Mesenchymal stem cell (in vitro differentiated cells and primary cell): ENCODE results near the gene VEZF1.

Experiments used
- DNase-seq: peaks from one replicate; pipeline ENCODE4 v3.0.0-alpha.2; 2013
- H2AFZ ChIP-seq: one replicate; pipeline ENCODE4 v1.6.1; 2013; ENCODE audit warnings: low read depth, mild to moderate bottlenecking, control low read depth, inconsistent platforms, low read length, moderate library complexity
- H2AK5ac ChIP-seq: 2 replicates; pipeline ENCODE4 v1.6.1; 2013; ENCODE audit warnings: low read length, moderate library complexity, mild to moderate bottlenecking, inconsistent platforms; ENCODE audit not compliant: severe bottlenecking
- H2BK120ac ChIP-seq: one replicate; pipeline ENCODE4 v1.6.1; 2013; ENCODE audit warnings: low read depth, mild to moderate bottlenecking, inconsistent platforms, low read length, moderate library complexity
- H2BK12ac ChIP-seq, 2 experiments: one replicate each; pipeline ENCODE4 v1.6.1; 2013; ENCODE audit warnings: inconsistent platforms in 2 of 2, low read length in 2 of 2, mild to moderate bottlenecking in 2 of 2, moderate library complexity in 2 of 2, control low read depth in 1 of 2
- H2BK15ac ChIP-seq: one replicate; pipeline ENCODE4 v1.6.1; 2013; ENCODE audit warnings: mild to moderate bottlenecking, low read depth, inconsistent platforms; ENCODE audit not compliant: poor library complexity, severe bottlenecking
- H2BK5ac ChIP-seq: 2 replicates; pipeline ENCODE4 v1.6.1; 2013; ENCODE audit warnings: low read depth, mild to moderate bottlenecking, low read length, control low read depth, inconsistent platforms; ENCODE audit not compliant: poor library complexity, severe bottlenecking
- H3K14ac ChIP-seq, 2 experiments: one replicate each; pipeline ENCODE4 v1.6.1; 2013; ENCODE audit warnings: inconsistent platforms in 2 of 2, low read length in 2 of 2, control low read depth in 1 of 2, mild to moderate bottlenecking in 1 of 2, moderate library complexity in 1 of 2
- H3K18ac ChIP-seq, 2 experiments: one replicate each; pipeline ENCODE4 v1.6.1; 2013; ENCODE audit warnings: inconsistent platforms in 2 of 2, low read length in 2 of 2, control low read depth in 1 of 2, low read depth in 1 of 2, mild to moderate bottlenecking in 1 of 2
- H3K23ac ChIP-seq, 2 experiments: one replicate each; pipeline ENCODE4 v1.6.1; 2013; ENCODE audit warnings: inconsistent platforms in 2 of 2, low read length in 2 of 2, mild to moderate bottlenecking in 2 of 2, moderate library complexity in 2 of 2, control low read depth in 1 of 2
- H3K27ac ChIP-seq: 2 replicates; pipeline ENCODE4 v1.5.1; 2013; ENCODE audit warnings: mild to moderate bottlenecking, moderate library complexity, low read length, control low read depth, inconsistent platforms; ENCODE audit not compliant: poor library complexity, severe bottlenecking
- H3K27me3 ChIP-seq, 2 experiments: 2 replicates each; pipeline versions ENCODE4 v1.6.1 to v1.7.0; 2013; ENCODE audit warnings: low read length in 2 of 2, mild to moderate bottlenecking in 2 of 2, moderate library complexity in 2 of 2, control low read depth in 1 of 2, inconsistent platforms in 1 of 2; ENCODE audit not compliant: control insufficient read depth in 1 of 2, insufficient read depth in 1 of 2
- H3K36me3 ChIP-seq, 2 experiments: 2 replicates each; pipeline versions ENCODE4 v1.6.1 to v1.7.0; 2013; ENCODE audit warnings: low read length in 2 of 2, control low read depth in 1 of 2, inconsistent platforms in 1 of 2, low read depth in 1 of 2, mild to moderate bottlenecking in 1 of 2; ENCODE audit not compliant: insufficient read depth in 2 of 2, control insufficient read depth in 1 of 2
- H3K4ac ChIP-seq, 2 experiments: one replicate each; pipeline ENCODE4 v1.6.1; 2013; ENCODE audit warnings: inconsistent platforms in 2 of 2, low read length in 2 of 2, mild to moderate bottlenecking in 2 of 2, moderate library complexity in 2 of 2, control low read depth in 1 of 2, low read depth in 1 of 2
- H3K4me1 ChIP-seq: 2 replicates; pipeline ENCODE4 v1.6.1; 2013; ENCODE audit warnings: low read depth, low read length, control low read depth; ENCODE audit not compliant: control insufficient read depth, insufficient read depth
- H3K4me2 ChIP-seq: 2 replicates; pipeline ENCODE4 v1.6.1; 2013; ENCODE audit warnings: low read length, mild to moderate bottlenecking, inconsistent platforms; ENCODE audit not compliant: poor library complexity, severe bottlenecking
- H3K4me3 ChIP-seq, 2 experiments: 2 replicates each; pipeline versions ENCODE4 v1.5.1 to v1.7.0; 2013; ENCODE audit warnings: low read length in 2 of 2, mild to moderate bottlenecking in 2 of 2, control low read depth in 1 of 2, low read depth in 1 of 2; ENCODE audit not compliant: insufficient read depth in 1 of 2
- H3K79me1 ChIP-seq: replicated peaks from 2 replicates; pipeline ENCODE4 v1.6.1; 2013; ENCODE audit warnings: mild to moderate bottlenecking, control low read depth, low read length, inconsistent platforms; ENCODE audit not compliant: poor library complexity, severe bottlenecking
- H3K9ac ChIP-seq: 2 replicates; pipeline ENCODE4 v1.7.0; 2013; ENCODE audit warnings: mild to moderate bottlenecking, low read length, moderate library complexity
- H3K9me3 ChIP-seq: 2 replicates; pipeline ENCODE4 v1.7.0; 2013; ENCODE audit warnings: mild to moderate bottlenecking, low read length; ENCODE audit not compliant: control insufficient read depth
- H4K8ac ChIP-seq: one replicate; pipeline ENCODE4 v1.6.1; 2013; ENCODE audit warnings: inconsistent platforms, mild to moderate bottlenecking, low read length, moderate library complexity
- H4K91ac ChIP-seq: one replicate; pipeline ENCODE4 v1.6.1; 2013; ENCODE audit warnings: mild to moderate bottlenecking, low read length, inconsistent platforms
- WGBS: methylation state at CpG from one replicate; pipeline ENCODE4 v1.1.7; 2013; ENCODE audit warnings: mixed read lengths; 5-methylcytosine and 5-hydroxymethylcytosine counted together

VEZF1 gene

DNA sequence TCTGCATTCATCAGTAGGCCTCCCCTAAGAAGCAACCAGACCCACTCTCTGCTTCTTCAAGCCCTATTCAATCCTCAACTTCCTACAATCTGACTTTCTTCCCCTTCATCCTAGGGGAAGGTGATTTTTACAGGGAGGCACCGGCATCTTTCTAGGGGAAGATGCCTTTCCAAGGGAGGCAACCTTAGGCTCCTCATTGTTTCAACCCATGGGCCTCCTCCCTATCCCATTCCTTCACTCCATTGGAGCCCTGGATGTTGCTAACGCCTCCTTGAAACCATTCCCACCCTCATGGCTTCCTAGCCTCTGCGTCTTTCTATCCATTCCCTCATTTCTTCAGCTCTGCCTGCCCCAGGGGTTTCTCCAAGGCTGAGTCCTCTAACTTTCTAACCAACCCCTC lies 30.2 kb downstream of the VEZF1 start:
- no peak overlapping the region for H3K18ac ChIP-seq
- no peak overlapping the region for H3K14ac ChIP-seq
- H2AK5ac ChIP-seq: peak overlapping the region; percentile 78
- H3K4ac ChIP-seq: no peak overlapping the region
- H3K9ac ChIP-seq: no peak overlapping the region
- no peak overlapping the region for H2BK15ac ChIP-seq
- no peak overlapping the region for H3K23ac ChIP-seq
- H3K27me3 ChIP-seq: no peaks in the 10 kb centered on the region
- H3K9me3 ChIP-seq: no peaks in the 10 kb centered on the region
- H2AFZ ChIP-seq: no peak overlapping the region
- H2BK5ac ChIP-seq: no peak overlapping the region
- H3K36me3 ChIP-seq: no peaks in the 10 kb centered on the region
- H3K79me1 ChIP-seq: peaks cover 5% of the 10 kb centered on the region
- H4K91ac ChIP-seq: peak overlapping the region; percentile 29
- H4K8ac ChIP-seq: no peak overlapping the region
- WGBS: 98% methylated on average over 3 of the region's 3 CpGs
- H2BK120ac ChIP-seq: no peak overlapping the region
- peaks cover 21% of the 10 kb centered on the region for H3K4me1 ChIP-seq
- DNase-seq: no peak
- no peak overlapping the region for H3K4me3 ChIP-seq
- H3K4me2 ChIP-seq: no peak overlapping the region
- H2BK12ac ChIP-seq: peak overlapping the region in 1 of 2 experiments; percentile 73
- no peak overlapping the region for H3K27ac ChIP-seq

DNA sequence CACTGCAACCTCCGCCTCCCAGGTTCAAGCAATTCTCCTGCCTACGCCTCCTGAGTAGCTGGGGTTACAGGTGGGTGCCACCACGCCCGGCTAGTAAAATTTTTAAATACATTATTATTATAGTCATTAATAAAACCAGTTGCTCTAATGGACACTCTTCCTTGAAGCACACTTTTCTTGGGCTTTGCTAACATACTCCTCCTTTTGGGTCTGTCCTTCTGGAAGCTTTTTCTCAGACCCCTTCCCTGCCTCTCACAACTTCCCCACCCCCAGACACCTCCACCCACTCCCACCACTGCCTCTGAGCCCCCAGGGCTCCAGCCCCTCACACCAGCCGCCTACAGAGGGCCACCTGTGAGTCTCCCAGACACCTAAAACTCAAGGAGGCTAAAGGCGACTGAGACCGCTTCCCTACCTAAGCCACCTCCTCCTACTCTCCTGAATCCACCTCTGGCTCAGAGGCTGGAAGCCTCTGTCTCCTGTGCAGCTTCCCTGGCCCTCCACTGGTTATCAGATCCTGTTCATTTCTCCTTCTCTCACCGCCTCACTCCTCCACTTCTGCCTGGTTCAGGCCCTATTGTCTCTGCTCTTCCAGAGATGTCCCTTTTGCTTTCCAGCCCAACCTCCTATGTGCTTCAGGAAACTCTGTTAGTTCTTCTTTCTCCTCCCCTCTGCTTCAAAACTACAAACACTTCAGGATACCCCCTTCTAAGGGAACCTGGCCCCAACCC lies 30.8 kb downstream of the VEZF1 start:
- no peak overlapping the region for H3K23ac ChIP-seq
- H3K14ac ChIP-seq: no peak overlapping the region
- no peak for DNase-seq
- H3K18ac ChIP-seq: no peak overlapping the region
- H3K79me1 ChIP-seq: peaks cover 5% of the 10 kb centered on the region
- H3K36me3 ChIP-seq: no peaks in the 10 kb centered on the region
- no peaks in the 10 kb centered on the region for H3K9me3 ChIP-seq
- 75% methylated on average over 4 of the region's 8 CpGs for WGBS
- H3K27ac ChIP-seq: no peak overlapping the region
- H3K4me2 ChIP-seq: no peak overlapping the region
- H3K27me3 ChIP-seq: no peaks in the 10 kb centered on the region
- peaks cover 27% of the 10 kb centered on the region for H3K4me1 ChIP-seq
- H2BK120ac ChIP-seq: no peak overlapping the region
- H2AFZ ChIP-seq: no peak overlapping the region
- no peak overlapping the region for H4K8ac ChIP-seq
- peak overlapping the region; percentile 29 for H4K91ac ChIP-seq
- peak overlapping the region in 1 of 2 experiments; percentile 73 for H2BK12ac ChIP-seq
- no peak overlapping the region for H2BK5ac ChIP-seq
- no peak overlapping the region for H3K4ac ChIP-seq
- H3K9ac ChIP-seq: no peak overlapping the region
- H2BK15ac ChIP-seq: no peak overlapping the region
- peak overlapping the region; percentile 39 for H2AK5ac ChIP-seq
- no peak overlapping the region for H3K4me3 ChIP-seq

DNA sequence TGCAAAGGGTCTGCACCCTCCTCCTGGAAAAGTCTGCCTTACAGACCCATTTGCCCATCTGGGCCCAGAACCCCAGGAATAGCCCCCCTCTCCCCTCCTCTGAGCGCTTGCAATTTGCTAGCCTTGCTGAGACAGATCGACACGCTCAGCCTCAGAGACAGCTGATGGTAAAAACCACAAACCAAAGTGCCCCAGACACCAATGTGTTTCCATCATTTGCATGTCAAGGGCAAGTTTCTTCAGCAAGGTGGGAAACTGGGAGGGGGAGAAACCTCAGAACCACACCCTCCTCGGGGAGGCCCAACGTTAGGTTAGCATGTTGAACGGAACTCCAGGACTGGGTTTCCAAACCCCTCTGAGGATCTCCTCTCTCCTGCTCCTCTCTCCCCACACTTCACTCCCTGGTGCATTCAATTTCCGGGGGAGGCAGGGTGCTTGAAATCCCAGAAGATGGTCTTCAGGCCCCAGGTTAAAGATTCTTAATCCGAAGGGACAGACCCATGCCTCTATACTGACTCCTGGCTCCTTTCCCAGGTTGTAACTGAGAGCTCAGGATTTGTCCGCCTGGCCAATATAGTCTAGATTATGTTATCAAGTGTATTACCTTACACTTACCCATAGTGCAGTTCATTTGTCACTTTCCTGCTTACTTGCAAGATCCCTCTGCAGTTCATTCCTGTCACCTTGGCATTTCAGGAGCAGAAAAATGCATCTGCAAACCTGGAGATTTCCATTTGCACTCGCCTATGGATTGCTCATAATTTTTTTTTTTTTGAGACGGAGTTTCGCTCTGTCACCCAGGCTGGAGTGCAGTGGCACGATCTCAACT lies 31.5 kb downstream of the VEZF1 start:
- H2BK120ac ChIP-seq: no peak overlapping the region
- peaks cover 31% of the 10 kb centered on the region for H3K4me1 ChIP-seq
- peak overlapping the region in 1 of 2 experiments; percentile 88 for H3K4me3 ChIP-seq
- H2AK5ac ChIP-seq: peak overlapping the region; percentile 20
- no peak overlapping the region for H2AFZ ChIP-seq
- no peak overlapping the region for H3K14ac ChIP-seq
- peak overlapping the region; percentile 80 for H3K4me2 ChIP-seq
- H2BK12ac ChIP-seq: no peak overlapping the region
- H3K23ac ChIP-seq: no peak overlapping the region
- H4K8ac ChIP-seq: no peak overlapping the region
- no peak overlapping the region for H3K27ac ChIP-seq
- 43% methylated on average over 12 of the region's 13 CpGs for WGBS
- DNase-seq: no peak
- H3K79me1 ChIP-seq: peaks cover 5% of the 10 kb centered on the region
- no peak overlapping the region for H2BK5ac ChIP-seq
- H3K36me3 ChIP-seq: no peaks in the 10 kb centered on the region
- H2BK15ac ChIP-seq: no peak overlapping the region
- no peaks in the 10 kb centered on the region for H3K27me3 ChIP-seq
- H3K9me3 ChIP-seq: no peaks in the 10 kb centered on the region
- H3K4ac ChIP-seq: no peak overlapping the region
- H4K91ac ChIP-seq: no peak overlapping the region
- H3K9ac ChIP-seq: peak overlapping the region; percentile 88
- no peak overlapping the region for H3K18ac ChIP-seq
